ENCODE measurements around the gene ZNF563. TPM values are rescaled to one million over a fixed set of nuclear protein-coding genes. Genes with fewer than 3 reads are reported as not detected.
"Not testable (repeated sequence)": the region's sequence is repeated elsewhere in the genome, so short reads cannot be mapped to it uniquely, and the experiment has no call there.

The ZNF563 gene
- total RNA-seq, 1 donor from 2014 or later = not detected

DNA sequence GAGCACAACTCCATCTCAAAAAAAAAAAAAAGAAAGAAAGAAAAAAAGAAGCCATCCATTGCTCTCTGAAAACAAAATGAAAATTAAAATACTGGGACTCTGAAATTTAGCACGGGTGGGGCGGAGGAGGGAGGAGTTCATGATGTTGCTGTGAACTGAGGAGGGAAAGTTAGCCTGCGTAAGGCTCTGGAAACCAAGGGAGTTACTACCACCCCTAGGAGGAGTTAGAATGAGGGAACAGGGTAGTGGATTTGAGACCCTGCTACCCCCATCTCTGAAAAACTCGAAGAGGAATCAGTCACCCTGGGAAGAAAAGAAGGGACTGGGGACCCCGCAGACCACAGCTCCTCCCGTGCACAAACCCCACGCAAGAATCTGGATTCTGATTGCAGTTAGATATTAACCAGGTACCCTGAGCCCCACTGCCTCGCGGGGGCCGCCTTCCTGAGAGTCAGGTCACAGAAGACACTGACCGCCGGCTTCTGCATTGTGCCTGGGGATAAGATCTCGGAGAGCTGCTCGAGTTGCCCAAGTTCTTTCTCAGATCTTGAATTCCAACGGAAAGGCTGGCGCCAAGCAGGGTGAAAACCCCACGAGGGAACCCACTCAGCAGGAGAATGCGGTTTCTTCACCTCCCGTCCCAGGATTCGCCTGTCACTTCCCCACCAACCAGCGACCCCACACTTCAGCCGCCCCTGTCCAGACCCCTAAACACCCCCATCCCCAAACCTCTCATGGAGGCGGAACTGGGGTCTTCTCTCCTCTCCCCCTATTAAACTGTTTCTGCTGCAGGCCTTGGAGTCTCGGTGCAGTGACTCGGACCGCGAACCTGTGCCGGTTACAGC is 31.2 kb upstream of the ZNF563 start:
- Histone ChIP-seq H3K27ac (peak overlapping the region; percentile 90 to 94), H3K4me1 (peaks cover 0 to 3% of the 10 kb centered on the region in 2 donors), H3K4me3 (peak overlapping the region; percentile 79 to 91), H3K27me3 (no peaks in the 10 kb centered on the region), H3K9me3 (peaks cover 0 to 3% of the 10 kb centered on the region in 2 donors), H3K36me3 (no peaks in the 10 kb centered on the region)
- intact Hi-C loops (cut with DNase I) = loop anchor here (1.0 to 10.0 kb wide), 4 partner anchors 31 to 300 kb away; partner anchors contain the start of genes ZNF563, ZNF799 and ZNF844
- DNase-seq (ENCODE audit: low spot score in 2 of 2) = peak in 1 of 2 donors; percentile 67
- TF ChIP-seq, protein P1, sequence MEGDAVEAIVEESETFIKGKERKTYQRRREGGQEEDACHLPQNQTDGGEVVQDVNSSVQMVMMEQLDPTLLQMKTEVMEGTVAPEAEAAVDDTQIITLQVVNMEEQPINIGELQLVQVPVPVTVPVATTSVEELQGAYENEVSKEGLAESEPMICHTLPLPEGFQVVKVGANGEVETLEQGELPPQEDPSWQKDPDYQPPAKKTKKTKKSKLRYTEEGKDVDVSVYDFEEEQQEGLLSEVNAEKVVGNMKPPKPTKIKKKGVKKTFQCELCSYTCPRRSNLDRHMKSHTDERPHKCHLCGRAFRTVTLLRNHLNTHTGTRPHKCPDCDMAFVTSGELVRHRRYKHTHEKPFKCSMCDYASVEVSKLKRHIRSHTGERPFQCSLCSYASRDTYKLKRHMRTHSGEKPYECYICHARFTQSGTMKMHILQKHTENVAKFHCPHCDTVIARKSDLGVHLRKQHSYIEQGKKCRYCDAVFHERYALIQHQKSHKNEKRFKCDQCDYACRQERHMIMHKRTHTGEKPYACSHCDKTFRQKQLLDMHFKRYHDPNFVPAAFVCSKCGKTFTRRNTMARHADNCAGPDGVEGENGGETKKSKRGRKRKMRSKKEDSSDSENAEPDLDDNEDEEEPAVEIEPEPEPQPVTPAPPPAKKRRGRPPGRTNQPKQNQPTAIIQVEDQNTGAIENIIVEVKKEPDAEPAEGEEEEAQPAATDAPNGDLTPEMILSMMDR (IDR thresholded peaks at IDR 0.05) = no peak

DNA sequence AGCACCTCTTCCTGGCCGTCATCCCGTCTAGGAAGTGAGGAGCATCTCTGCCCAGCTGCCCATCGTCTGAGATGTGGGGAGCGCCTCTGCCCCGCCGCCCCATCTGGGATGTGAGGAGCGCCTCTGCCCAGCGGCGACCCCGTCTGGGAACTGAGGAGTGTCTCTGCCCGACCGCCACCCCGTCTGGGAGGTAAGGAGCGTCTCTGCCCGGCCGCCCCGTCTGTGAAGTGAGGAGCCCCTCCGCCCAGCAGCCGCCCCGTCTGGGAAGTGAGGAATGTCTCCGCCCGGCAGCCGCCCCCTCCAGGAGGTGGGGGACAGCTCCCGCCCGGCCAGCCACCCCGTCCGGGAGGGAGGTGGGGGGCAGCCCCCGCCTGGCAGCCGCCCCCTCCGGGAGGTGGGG is 28.8 kb upstream of the ZNF563 start:
- H3K27me3 ChIP-seq; H3K4me3 ChIP-seq; H3K36me3 ChIP-seq; DNase-seq (ENCODE audit: low spot score in 2 of 2); H3K27ac ChIP-seq; H3K4me1 ChIP-seq: not testable (repeated sequence)
- intact Hi-C loops (cut with DNase I) = loop anchor here (10.0 kb wide), 1 partner anchor 297 kb away; the partner anchor contains the start of gene ZNF844
- peaks cover 2 to 23% of the 10 kb centered on the region in 2 donors for H3K9me3 ChIP-seq

DNA sequence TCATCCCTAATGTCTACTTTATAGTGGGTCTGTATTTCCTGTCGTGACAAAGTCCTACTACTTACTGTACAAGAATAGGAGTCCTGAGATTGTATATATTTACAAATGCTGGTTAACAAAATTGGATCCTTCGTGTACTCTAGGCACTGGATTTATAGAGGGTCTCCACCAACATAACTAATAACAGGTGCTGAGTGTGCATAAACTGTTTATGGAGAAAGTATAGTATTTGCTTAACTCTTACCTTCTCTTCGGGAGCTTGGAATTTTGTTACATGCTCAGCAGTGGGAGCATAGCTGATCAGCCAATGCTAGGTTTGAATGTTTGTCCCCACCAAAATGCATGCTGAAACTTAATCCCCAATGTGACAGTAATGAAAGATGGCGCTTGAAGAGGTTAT is 19.9 kb upstream of the ZNF563 start:
- no peaks in the 10 kb centered on the region for H3K4me1 ChIP-seq
- no peak overlapping the region for H3K27ac ChIP-seq
- H3K27me3 ChIP-seq = no peaks in the 10 kb centered on the region
- H3K36me3 ChIP-seq = peaks cover 31 to 50% of the 10 kb centered on the region in 2 donors
- intact Hi-C loops (cut with DNase I) = no loop called here
- peaks cover 44 to 98% of the 10 kb centered on the region in 2 donors for H3K9me3 ChIP-seq
- DNase-seq (ENCODE audit: low spot score in 2 of 2) = no peak
- no peak overlapping the region for H3K4me3 ChIP-seq
- TF ChIP-seq, protein P1 (IDR thresholded peaks at IDR 0.05) = no peak

DNA sequence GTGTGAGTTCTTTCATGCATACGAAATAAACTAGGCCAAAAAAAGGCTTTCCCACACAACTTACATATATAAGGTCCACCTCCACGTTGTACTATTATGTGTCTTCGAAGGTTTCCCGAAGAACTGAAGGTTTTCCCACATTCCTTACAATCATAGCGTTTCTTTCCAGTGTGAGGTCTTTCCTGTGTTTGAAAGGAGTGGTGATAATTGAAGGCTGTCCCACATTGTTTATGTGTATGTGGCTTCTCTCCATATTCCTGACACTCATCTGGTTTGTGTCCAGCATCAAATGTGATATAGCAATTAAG is 17.4 kb upstream of the ZNF563 start:
- TF ChIP-seq, protein P1 (IDR thresholded peaks at IDR 0.05) = no peak
- intact Hi-C loops (cut with DNase I) = no loop called here
- Histone ChIP-seq H3K4me1 (no peaks in the 10 kb centered on the region), H3K9me3 (peaks cover 63 to 100% of the 10 kb centered on the region in 2 donors), H3K4me3 (no peak overlapping the region), H3K36me3 (peaks cover 31 to 65% of the 10 kb centered on the region in 2 donors), H3K27me3 (no peaks in the 10 kb centered on the region), H3K27ac (no peak overlapping the region)
- no peak for DNase-seq (ENCODE audit: low spot score in 2 of 2)

DNA sequence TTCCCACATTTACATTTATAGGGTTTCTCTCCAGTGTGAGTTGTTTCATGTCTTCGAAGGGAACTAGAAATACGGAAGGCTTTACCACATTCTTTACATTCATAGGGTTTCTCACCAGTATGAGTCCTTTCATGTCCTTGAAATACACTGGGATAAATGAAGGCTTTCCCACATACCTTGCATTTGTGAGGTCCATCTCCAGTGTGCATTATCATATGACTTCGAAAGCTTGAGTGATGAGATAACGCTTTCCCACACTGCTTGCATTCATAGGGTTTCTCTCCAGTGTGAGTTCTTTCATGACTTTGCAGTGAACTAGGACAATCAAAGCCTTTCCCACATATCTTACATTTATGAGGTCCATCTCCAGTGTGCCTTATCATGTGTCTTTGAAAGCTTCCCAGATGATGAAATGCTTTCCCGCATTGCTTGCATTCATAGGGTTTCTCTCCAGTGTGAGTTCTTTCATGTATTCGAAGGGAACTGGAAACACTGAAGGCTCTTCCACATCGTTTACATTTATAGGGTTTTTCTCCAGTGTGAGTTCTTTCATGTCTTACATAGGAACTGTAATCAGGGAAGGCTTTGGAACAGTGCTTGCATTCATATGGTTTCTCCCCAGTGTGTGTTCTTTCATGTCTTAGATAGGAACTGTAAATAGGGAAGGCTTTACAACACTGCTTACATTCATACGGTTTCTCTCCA is 16.9 kb upstream of the ZNF563 start:
- intact Hi-C loops (cut with DNase I) = no loop called here

More for the DNA sequence above, 16.9 kb upstream of the ZNF563 start:
- Histone ChIP-seq H3K27ac (no peak overlapping the region), H3K27me3 (no peaks in the 10 kb centered on the region), H3K36me3 (peaks cover 31 to 65% of the 10 kb centered on the region in 2 donors), H3K4me1 (no peaks in the 10 kb centered on the region), H3K4me3 (no peak overlapping the region), H3K9me3 (peaks cover 68 to 100% of the 10 kb centered on the region in 2 donors)
- DNase-seq (ENCODE audit: low spot score in 2 of 2) = no peak
- TF ChIP-seq, protein P1 (IDR thresholded peaks at IDR 0.05) = no peak
